Transverse colon (tissue), 4 donors: ENCODE results near the gene CKMT2. TPM values are rescaled to one million over a fixed set of nuclear protein-coding genes. Genes with fewer than 3 reads are reported as not detected.

Experiments used
- DNase-seq: peaks from one replicate; pipeline ENCODE4 v3.0.0-alpha.2; 2019
- H3K27ac ChIP-seq, 4 donors: fragments of 200-600 bp; sonication (generic); 2 replicates each; pipeline ENCODE4 v1.5.1; 2016 to 2018; ENCODE audit warnings: inconsistent platforms in 4 of 4
- H3K27me3 ChIP-seq: fragments of 200-600 bp; sonication (generic); 2 replicates; pipeline ENCODE4 v1.5.1; 2017; ENCODE audit warnings: inconsistent platforms
- H3K36me3 ChIP-seq, 4 donors: fragments of 200-600 bp; sonication (generic); 2 replicates each; pipeline ENCODE4 v1.5.1; 2017 to 2019; ENCODE audit warnings: inconsistent platforms in 4 of 4
- H3K4me1 ChIP-seq, 4 donors: fragments of 200-600 bp; sonication (generic); 2 replicates each; pipeline ENCODE4 v1.5.1; 2017 to 2020; ENCODE audit warnings: inconsistent platforms in 4 of 4
- H3K4me3 ChIP-seq, 4 donors: fragments of 200-600 bp; sonication (generic); 1 replicate in 1 of 4; 2 replicates in 3 of 4; pipeline versions ENCODE4 v1.5.1 to v1.6.1; 2017 to 2019; ENCODE audit warnings: inconsistent platforms in 4 of 4
- H3K9me3 ChIP-seq, 2 donors: fragments of 200-600 bp; sonication (generic); 2 replicates each; pipeline ENCODE4 v1.5.1; 2017 to 2019; ENCODE audit warnings: inconsistent platforms in 2 of 2
- EP300 ChIP-seq: sonication (generic); formaldehyde crosslinking; IDR thresholded peaks from one replicate; pipeline ENCODE4 v1.6.1; 2017; ENCODE audit warnings: antibody characterized with exemption, low read depth
- POLR2A ChIP-seq: fragments of 450-650 bp; IDR thresholded peaks from one replicate; pipeline ENCODE4 v1.6.1; 2016; ENCODE audit warnings: antibody characterized with exemption, mild to moderate bottlenecking, moderate library complexity
- POLR2AphosphoS5 ChIP-seq, 3 donors: sonication (generic); formaldehyde crosslinking; IDR thresholded peaks; one replicate each; pipeline ENCODE4 v1.6.1; 2016; ENCODE audit warnings: antibody characterized with exemption in 3 of 3
- WGBS, 2 donors: methylation state at CpG; one replicate each; pipeline ENCODE4 v1.1.5; 2018; ENCODE audit warnings: low coverage in 1 of 2; 5-methylcytosine and 5-hydroxymethylcytosine counted together
- in situ Hi-C, 4 donors: fragments of 200-750 bp; cut with MboI; loops; one replicate each; pipeline versions ENCODE4 v1.15.0 to v1.15.1; 2017; ENCODE audit warnings: low sequenced_read_pairs in 3 of 4, low pct_ligation_motif_present in 1 of 4, low pct_unique_long_range_greater_than_20kb in 1 of 4
- intact Hi-C: fragments of 100-400 bp; cut with DNase I; formaldehyde crosslinking; loops from one replicate; pipeline ENCODE4 v1.15.1; 2023; ENCODE audit warnings: low total_unique reads
- total RNA-seq, 4 donors: library from RNA; depleted of rRNA; stranded (reverse); fragments of >200 nt; gene quantifications; one replicate each; pipeline ENCODE4 v1.1.0, GENCODE V29; 2016
- TF ChIP-seq, protein P1 (sequence below), 5 experiments: fragments of 200-600 bp in 3 of 5; fragments of 450-650 bp in 2 of 5; sonication (generic) in 3 of 5; IDR thresholded peaks; 1 replicate in 2 of 5; 2 replicates in 3 of 5; pipeline ENCODE4 v1.5.1; 2016 to 2017; ENCODE audit warnings: antibody characterized with exemption in 5 of 5, inconsistent platforms in 3 of 5, mild to moderate bottlenecking in 2 of 5, moderate library complexity in 1 of 5

Gene CKMT2
- total RNA-seq, 4 donors from 2014 or later: 0.79 to 17.1 (median 5.1) TPM

DNA sequence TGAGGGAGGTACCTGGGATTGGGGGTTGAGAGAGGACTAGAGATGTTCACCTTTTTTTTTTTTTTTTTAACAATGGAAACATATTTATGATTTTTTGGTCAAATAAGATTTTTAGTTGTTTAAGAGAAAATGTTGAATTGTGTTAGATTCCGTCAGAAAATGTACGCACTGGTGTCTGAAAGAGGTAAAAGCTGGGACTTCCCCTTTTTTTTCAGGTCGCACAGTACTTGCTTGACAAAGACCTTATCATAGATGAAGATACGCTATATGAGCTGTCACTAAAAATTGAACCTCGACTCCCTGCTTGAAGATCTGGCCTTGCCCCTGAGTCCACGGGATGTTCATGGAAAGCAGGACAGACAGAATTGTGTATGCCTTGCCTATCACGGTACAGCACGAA, 7.7 kb upstream of the CKMT2 start:
- no peak for DNase-seq
- TF ChIP-seq POLR2AphosphoS5 (IDR thresholded peaks at IDR 0.05): no peak
- no peak for TF ChIP-seq POLR2A
- TF ChIP-seq EP300: no peak
- TF ChIP-seq, protein P1, sequence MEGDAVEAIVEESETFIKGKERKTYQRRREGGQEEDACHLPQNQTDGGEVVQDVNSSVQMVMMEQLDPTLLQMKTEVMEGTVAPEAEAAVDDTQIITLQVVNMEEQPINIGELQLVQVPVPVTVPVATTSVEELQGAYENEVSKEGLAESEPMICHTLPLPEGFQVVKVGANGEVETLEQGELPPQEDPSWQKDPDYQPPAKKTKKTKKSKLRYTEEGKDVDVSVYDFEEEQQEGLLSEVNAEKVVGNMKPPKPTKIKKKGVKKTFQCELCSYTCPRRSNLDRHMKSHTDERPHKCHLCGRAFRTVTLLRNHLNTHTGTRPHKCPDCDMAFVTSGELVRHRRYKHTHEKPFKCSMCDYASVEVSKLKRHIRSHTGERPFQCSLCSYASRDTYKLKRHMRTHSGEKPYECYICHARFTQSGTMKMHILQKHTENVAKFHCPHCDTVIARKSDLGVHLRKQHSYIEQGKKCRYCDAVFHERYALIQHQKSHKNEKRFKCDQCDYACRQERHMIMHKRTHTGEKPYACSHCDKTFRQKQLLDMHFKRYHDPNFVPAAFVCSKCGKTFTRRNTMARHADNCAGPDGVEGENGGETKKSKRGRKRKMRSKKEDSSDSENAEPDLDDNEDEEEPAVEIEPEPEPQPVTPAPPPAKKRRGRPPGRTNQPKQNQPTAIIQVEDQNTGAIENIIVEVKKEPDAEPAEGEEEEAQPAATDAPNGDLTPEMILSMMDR (IDR thresholded peaks at IDR 0.05): no peak
- no peak overlapping the region for H3K4me3 ChIP-seq
- no peaks in the 10 kb centered on the region for H3K27me3 ChIP-seq
- no peak overlapping the region for H3K27ac ChIP-seq
- WGBS, 2 donors: 88 to 98% methylated on average over 8 of the region's 8 CpGs
- in situ Hi-C loops: no loop called here
- intact Hi-C loops: no loop called here
- no peaks in the 10 kb centered on the region for H3K9me3 ChIP-seq
- H3K36me3 ChIP-seq: no peaks in the 10 kb centered on the region
- no peaks in the 10 kb centered on the region for H3K4me1 ChIP-seq

DNA sequence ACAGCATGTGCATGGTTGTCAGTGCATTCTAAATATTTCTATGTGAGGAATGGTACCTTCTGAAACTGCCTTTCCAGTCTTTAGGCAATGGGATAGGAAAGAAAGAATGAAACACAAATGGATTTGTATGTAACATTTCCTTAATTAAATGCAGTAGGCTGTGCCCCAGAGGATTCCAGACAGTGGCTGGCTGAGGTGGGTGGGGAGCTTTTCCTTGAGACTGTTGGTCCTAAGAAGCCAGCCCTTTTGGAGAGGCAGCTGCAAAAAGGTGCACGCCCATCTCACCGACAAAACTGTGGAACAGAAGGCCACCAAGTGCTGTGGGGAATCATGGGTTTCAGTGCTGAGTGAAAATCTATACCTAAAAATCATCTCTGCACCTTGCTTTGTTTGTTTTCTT, 6.8 kb upstream of the CKMT2 start:
- intact Hi-C loops (no loop called here), in situ Hi-C loops (no loop called here)
- WGBS, 2 donors: 81% methylated on average over 2 of the region's 2 CpGs; no CpG with 5 or more reads in 1 of the 2 donors
- no peak overlapping the region for H3K27ac ChIP-seq
- H3K4me3 ChIP-seq: no peak overlapping the region
- no peak for DNase-seq
- H3K36me3 ChIP-seq: no peaks in the 10 kb centered on the region
- TF ChIP-seq POLR2AphosphoS5 (IDR thresholded peaks at IDR 0.05) (no peak), POLR2A (no peak), EP300 (no peak)
- TF ChIP-seq, protein P1 (IDR thresholded peaks at IDR 0.05): no peak
- H3K9me3 ChIP-seq: no peaks in the 10 kb centered on the region
- no peaks in the 10 kb centered on the region for H3K27me3 ChIP-seq
- no peaks in the 10 kb centered on the region for H3K4me1 ChIP-seq

DNA sequence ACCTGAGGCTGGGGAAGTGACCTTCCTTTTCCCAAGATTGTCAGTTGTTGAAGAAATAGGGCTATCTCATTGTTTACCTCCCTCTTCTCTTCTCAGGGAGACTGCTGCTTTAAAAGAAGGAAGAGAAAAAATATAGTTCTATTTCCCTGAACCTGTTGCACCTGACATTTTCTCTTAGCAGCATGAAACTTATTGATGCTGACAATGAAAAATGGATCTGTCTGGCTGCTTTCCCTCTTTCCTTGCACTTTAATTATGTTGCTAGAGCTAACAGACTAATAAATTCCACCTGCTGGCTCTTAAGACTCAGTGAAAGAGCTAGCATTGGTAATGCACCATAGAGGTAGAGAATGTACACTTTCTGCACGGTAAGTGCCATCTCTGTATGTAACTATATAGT, 6.2 kb upstream of the CKMT2 start:
- intact Hi-C loops (no loop called here), in situ Hi-C loops (no loop called here)
- Histone ChIP-seq H3K27me3 (no peaks in the 10 kb centered on the region), H3K27ac (no peak overlapping the region), H3K4me3 (no peak overlapping the region), H3K9me3 (no peaks in the 10 kb centered on the region), H3K4me1 (no peaks in the 10 kb centered on the region), H3K36me3 (no peaks in the 10 kb centered on the region)
- TF ChIP-seq, protein P1 (IDR thresholded peaks at IDR 0.05): no peak
- no peak for TF ChIP-seq POLR2A
- no peak for TF ChIP-seq EP300
- no peak for TF ChIP-seq POLR2AphosphoS5 (IDR thresholded peaks at IDR 0.05)
- no peak for DNase-seq
- 78 to 91% methylated on average over 1 of the region's 1 CpG for WGBS, 2 donors

DNA sequence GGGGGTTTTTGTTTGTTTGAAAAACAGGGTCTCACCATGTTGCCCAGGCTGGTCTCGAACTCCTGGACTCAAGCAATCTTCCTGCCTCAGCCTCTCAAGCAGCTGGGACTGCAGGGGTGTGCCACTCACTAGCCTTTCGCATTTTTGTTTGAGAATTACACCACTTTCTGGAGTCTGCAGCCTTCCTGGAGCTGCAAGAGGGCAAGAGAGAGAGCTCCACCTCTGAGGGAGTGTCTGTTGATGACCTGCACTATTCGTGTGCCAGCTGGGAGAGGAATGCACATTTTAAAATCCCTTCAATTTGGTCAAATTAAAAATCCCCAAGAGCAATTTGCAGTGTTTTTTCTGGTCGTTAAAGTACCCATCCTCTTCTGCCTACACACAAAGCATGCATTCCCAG, 5.0 kb upstream of the CKMT2 start:
- Histone ChIP-seq H3K27ac (no peak overlapping the region), H3K4me3 (no peak overlapping the region), H3K36me3 (no peaks in the 10 kb centered on the region), H3K27me3 (no peaks in the 10 kb centered on the region), H3K9me3 (no peaks in the 10 kb centered on the region), H3K4me1 (peaks cover 0 to 7% (median 0%) of the 10 kb centered on the region in 4 donors)
- no peak for DNase-seq
- TF ChIP-seq POLR2AphosphoS5 (IDR thresholded peaks at IDR 0.05) (no peak), EP300 (no peak), POLR2A (no peak)
- TF ChIP-seq, protein P1 (IDR thresholded peaks at IDR 0.05): no peak
- WGBS, 2 donors: 63 to 68% methylated on average over 1 to 4 of the region's 4 CpGs
- intact Hi-C loops: no loop called here
- in situ Hi-C loops: no loop called here
